Thyroid gland (tissue), 4 donors: ENCODE results near the gene NLRP3.

Source experiments
- POLR2A ChIP-seq, 2 donors: fragments of 450-650 bp; IDR thresholded peaks; one replicate each; pipeline ENCODE4 v1.6.1; 2017; ENCODE audit warnings: antibody characterized with exemption in 2 of 2, mild to moderate bottlenecking in 2 of 2, moderate library complexity in 1 of 2
- TF ChIP-seq, protein P1 (sequence below), 6 experiments: fragments of 200-600 bp in 3 of 6; fragments of 450-650 bp in 3 of 6; sonication (generic) in 3 of 6; IDR thresholded peaks; one replicate each; pipeline ENCODE4 v1.5.1; 2016 to 2019; ENCODE audit warnings: antibody characterized with exemption in 6 of 6, mild to moderate bottlenecking in 2 of 6, inconsistent platforms in 1 of 6, moderate library complexity in 1 of 6

DNA sequence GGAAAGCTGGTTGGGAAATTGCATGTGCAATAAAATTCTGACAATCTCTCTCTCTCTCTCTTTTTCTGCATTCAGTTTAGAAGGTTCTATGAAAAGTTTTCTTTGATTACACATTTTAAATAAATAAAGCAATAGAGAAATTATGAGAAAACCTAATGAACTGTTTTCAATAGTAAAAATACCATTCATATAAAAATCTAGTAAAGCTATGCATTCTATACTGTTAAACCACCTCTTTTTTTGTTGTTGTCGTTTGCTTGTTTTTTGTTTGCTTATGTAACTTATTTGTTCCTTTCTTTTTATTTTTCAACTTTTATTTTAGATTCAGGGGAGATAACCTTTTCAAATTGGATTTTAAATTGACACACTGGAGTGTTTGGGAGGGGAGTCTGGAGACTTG, 56.1 kb downstream of the NLRP3 start:
- TF ChIP-seq, protein P1, sequence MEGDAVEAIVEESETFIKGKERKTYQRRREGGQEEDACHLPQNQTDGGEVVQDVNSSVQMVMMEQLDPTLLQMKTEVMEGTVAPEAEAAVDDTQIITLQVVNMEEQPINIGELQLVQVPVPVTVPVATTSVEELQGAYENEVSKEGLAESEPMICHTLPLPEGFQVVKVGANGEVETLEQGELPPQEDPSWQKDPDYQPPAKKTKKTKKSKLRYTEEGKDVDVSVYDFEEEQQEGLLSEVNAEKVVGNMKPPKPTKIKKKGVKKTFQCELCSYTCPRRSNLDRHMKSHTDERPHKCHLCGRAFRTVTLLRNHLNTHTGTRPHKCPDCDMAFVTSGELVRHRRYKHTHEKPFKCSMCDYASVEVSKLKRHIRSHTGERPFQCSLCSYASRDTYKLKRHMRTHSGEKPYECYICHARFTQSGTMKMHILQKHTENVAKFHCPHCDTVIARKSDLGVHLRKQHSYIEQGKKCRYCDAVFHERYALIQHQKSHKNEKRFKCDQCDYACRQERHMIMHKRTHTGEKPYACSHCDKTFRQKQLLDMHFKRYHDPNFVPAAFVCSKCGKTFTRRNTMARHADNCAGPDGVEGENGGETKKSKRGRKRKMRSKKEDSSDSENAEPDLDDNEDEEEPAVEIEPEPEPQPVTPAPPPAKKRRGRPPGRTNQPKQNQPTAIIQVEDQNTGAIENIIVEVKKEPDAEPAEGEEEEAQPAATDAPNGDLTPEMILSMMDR (IDR thresholded peaks at IDR 0.05): no peak
- no peak for TF ChIP-seq POLR2A (IDR thresholded peaks at IDR 0.05)
